RWPE2 (cell line): ENCODE results near the gene IL26.

Source experiments
- ATAC-seq: fragments of 200-7000 bp; cut with Tn5 transposase; 3 replicates; pipeline ENCODE4 v1.9.1; 2021; ENCODE audit warnings: low read depth
- DNase-seq: peaks from one replicate; pipeline ENCODE4 v3.0.0-alpha.2; 2020; ENCODE audit warnings: low spot score
- H3K27ac ChIP-seq: fragments of 450-650 bp; 2 replicates; pipeline ENCODE4 v1.5.1; 2017; ENCODE audit warnings: mild to moderate bottlenecking; ENCODE audit not compliant: poor library complexity, severe bottlenecking
- H3K27me3 ChIP-seq: fragments of 250-450 bp; sonication (Bioruptor Pico); 2 replicates; pipeline ENCODE4 v1.5.1; 2021; ENCODE audit warnings: mild to moderate bottlenecking, moderate library complexity; ENCODE audit not compliant: insufficient read depth, poor library complexity, severe bottlenecking
- H3K36me3 ChIP-seq: fragments of 250-450 bp; sonication (Bioruptor Pico); 2 replicates; pipeline ENCODE4 v1.5.1; 2020; ENCODE audit warnings: low read depth, mild to moderate bottlenecking, moderate library complexity
- H3K4me1 ChIP-seq: fragments of 250-450 bp; sonication (Bioruptor Pico); 2 replicates; pipeline ENCODE4 v1.5.1; 2021; ENCODE audit warnings: mild to moderate bottlenecking, moderate library complexity; ENCODE audit not compliant: insufficient read depth, poor library complexity, severe bottlenecking
- H3K4me3 ChIP-seq: fragments of 250-450 bp; sonication (Bioruptor Pico); 2 replicates; pipeline ENCODE4 v1.5.1; 2021; ENCODE audit warnings: mild to moderate bottlenecking, moderate library complexity; ENCODE audit not compliant: severe bottlenecking
- H3K9me3 ChIP-seq: fragments of 250-450 bp; sonication (Bioruptor Pico); 2 replicates; pipeline ENCODE4 v1.5.1; 2021; ENCODE audit warnings: mild to moderate bottlenecking, moderate library complexity; ENCODE audit not compliant: severe bottlenecking
- CTCF ChIP-seq: fragments of 450-650 bp; IDR thresholded peaks from one replicate; pipeline ENCODE4 v1.5.1; 2017; ENCODE audit warnings: mild to moderate bottlenecking, moderate library complexity; ENCODE audit not compliant: poor library complexity, severe bottlenecking

The IL26 gene

GRCh38 chr12:68225576-68226476 is at the start of gene IL26:
TSS of gene IL26 (minus strand) at chr12:68225810. CDS start at chr12:68225756, 54 bp downstream.
- DNase-seq (no peak), ATAC-seq (no peak)
- no peak within 1 kb of the TSS for H3K27ac ChIP-seq
- no peaks in the 10 kb centered on the region for H3K36me3 ChIP-seq
- no peak within 1 kb of the TSS for H3K4me3 ChIP-seq
- TF ChIP-seq CTCF = no peak
- no peaks in the 10 kb centered on the region for H3K9me3 ChIP-seq
- peaks cover 6% of the 10 kb centered on the region for H3K4me1 ChIP-seq
- H3K27me3 ChIP-seq = no peaks in the 10 kb centered on the region

GRCh38 chr12:68272732-68273131 is 47.1 kb upstream of the IL26 start:
- DNase-seq = no peak
- no peak for TF ChIP-seq CTCF
- Histone ChIP-seq H3K27ac (no peak overlapping the region), H3K4me3 (no peak overlapping the region), H3K9me3 (no peaks in the 10 kb centered on the region), H3K27me3 (no peaks in the 10 kb centered on the region), H3K36me3 (no peaks in the 10 kb centered on the region), H3K4me1 (peaks cover 13% of the 10 kb centered on the region)
- no peak for ATAC-seq

GRCh38 chr12:68271346-68271745 is 45.7 kb upstream of the IL26 start:
- H3K36me3 ChIP-seq = no peaks in the 10 kb centered on the region
- H3K9me3 ChIP-seq = no peaks in the 10 kb centered on the region
- peaks cover 8% of the 10 kb centered on the region for H3K4me1 ChIP-seq
- ATAC-seq = no peak
- no peak overlapping the region for H3K4me3 ChIP-seq
- no peak for TF ChIP-seq CTCF
- no peak overlapping the region for H3K27ac ChIP-seq
- no peak for DNase-seq
- H3K27me3 ChIP-seq = no peaks in the 10 kb centered on the region

- DNase-seq = no peak
- H3K27me3 ChIP-seq = no peaks in the 10 kb centered on the region
- no peak for TF ChIP-seq CTCF
- H3K9me3 ChIP-seq = no peaks in the 10 kb centered on the region
- ATAC-seq = no peak
- H3K27ac ChIP-seq = no peak overlapping the region
- peaks cover 8% of the 10 kb centered on the region for H3K4me1 ChIP-seq
- H3K4me3 ChIP-seq = no peak overlapping the region
- no peaks in the 10 kb centered on the region for H3K36me3 ChIP-seq
Observed at GRCh38 chr12:68270358-68270757, 44.7 kb upstream of the IL26 start.

GRCh38 chr12:68269779-68270178 is 44.2 kb upstream of the IL26 start:
- no peaks in the 10 kb centered on the region for H3K27me3 ChIP-seq
- H3K36me3 ChIP-seq = no peaks in the 10 kb centered on the region
- no peak overlapping the region for H3K27ac ChIP-seq
- no peak for TF ChIP-seq CTCF
- H3K4me1 ChIP-seq = peaks cover 8% of the 10 kb centered on the region
- H3K4me3 ChIP-seq = no peak overlapping the region
- ATAC-seq (no peak), DNase-seq (no peak)
- H3K9me3 ChIP-seq = no peaks in the 10 kb centered on the region
